HCT116 (cell line): Measurements from ENCODE around the gene REPS2. TPM values are rescaled to one million over a fixed set of nuclear protein-coding genes. Genes with fewer than 3 reads are reported as not detected.

Source experiments
- ATAC-seq: fragments of 200-7000 bp; cut with Tn5 transposase; 2 replicates; pipeline ENCODE4 v1.9.1; 2020; ENCODE audit warnings: mild to moderate bottlenecking, moderate library complexity
- BruUV-seq: library from RNA; stranded (reverse); fragments of 400-500 nt; replicated peaks from 2 replicates; lab custom pipeline; 2021; lab: Mats Ljungman, UMichigan
- CTCF ChIA-PET: fragments of 300-600 bp; sonication (Branson Sonifier 250); formaldehyde crosslinking; loops from one replicate; lab custom pipeline; 2021; ENCODE audit warnings: antibody characterized with exemption; lab: Charles Lee
- POLR2A ChIA-PET: fragments of 300-600, 350-600 bp; sonication (Branson Sonifier 250); formaldehyde crosslinking; loops from one replicate; lab custom pipeline; 2021; ENCODE audit warnings: antibody characterized with exemption; lab: Charles Lee
- RAD21 ChIA-PET, 2 experiments: fragments of 300-600 bp; sonication (Branson Sonifier 250); formaldehyde crosslinking; loops; one replicate each; lab custom pipeline; 2023; ENCODE audit warnings: low total read pairs in 2 of 2; ENCODE audit not compliant: uncharacterized antibody in 2 of 2, unreplicated experiment in 2 of 2, low non-redundant PET in 1 of 2; lab: Charles Lee
- DNase-seq: peaks from one replicate; pipeline ENCODE4 v3.0.0-alpha.2; 2010; ENCODE audit warnings: low read depth, low spot score
- H2AFZ ChIP-seq: fragments of 200-600 bp; shearing (Covaris generic), sonication (generic); 2 replicates; pipeline ENCODE4 v1.6.1; 2017; ENCODE audit warnings: low read depth, mixed run types, mixed read lengths, antibody characterized with exemption, low read length; ENCODE audit not compliant: poor library complexity, severe bottlenecking
- H3K27ac ChIP-seq: 2 replicates; pipeline ENCODE4 v1.5.1; 2012; ENCODE audit warnings: low read depth, low read length
- H3K27me3 ChIP-seq: fragments of 200-600 bp; sonication (generic); 2 replicates; pipeline ENCODE4 v1.6.1; 2016; ENCODE audit warnings: mixed run types, low read length, mixed read lengths; ENCODE audit not compliant: insufficient read depth
- H3K36me3 ChIP-seq, 2 experiments: fragments of 200-500 bp in 1 of 2; fragments of 200-600 bp in 1 of 2; sonication (Bioruptor generic) in 1 of 2; sonication (generic) in 1 of 2; 2 replicates each; pipeline versions ENCODE4 v1.5.1 to v1.6.1; 2014 to 2016; ENCODE audit warnings: low read length in 2 of 2, inconsistent platforms in 1 of 2, mixed read lengths in 1 of 2, mixed run types in 1 of 2; ENCODE audit not compliant: insufficient read depth in 2 of 2, control insufficient read depth in 1 of 2
- H3K4me1 ChIP-seq, 2 experiments: fragments of 200-600 bp in 1 of 2; sonication (generic) in 1 of 2; 2 replicates each; pipeline versions ENCODE4 v1.5.1 to v1.6.1; 2012 to 2017; ENCODE audit warnings: low read length in 2 of 2, inconsistent platforms in 1 of 2, mild to moderate bottlenecking in 1 of 2, mixed read lengths in 1 of 2, mixed run types in 1 of 2, moderate library complexity in 1 of 2; ENCODE audit not compliant: insufficient read depth in 2 of 2, control insufficient read depth in 1 of 2
- H3K4me2 ChIP-seq: fragments of 200-600 bp; sonication (generic); 2 replicates; pipeline ENCODE4 v1.6.1; 2017; ENCODE audit warnings: mixed run types, low read length, mixed read lengths
- H3K4me3 ChIP-seq, 2 experiments: fragments of 200-600 bp in 1 of 2; sonication (generic) in 1 of 2; replicated peaks in 1 of 2; 2 replicates each; pipeline ENCODE4 v1.5.1; 2011 to 2016; ENCODE audit warnings: low read length in 2 of 2, control low read depth in 1 of 2, low read depth in 1 of 2, mild to moderate bottlenecking in 1 of 2, mixed read lengths in 1 of 2, mixed run types in 1 of 2
- H3K79me2 ChIP-seq: fragments of 200-600 bp; sonication (generic); 2 replicates; pipeline ENCODE4 v1.6.1; 2017; ENCODE audit warnings: mild to moderate bottlenecking, mixed run types, low read length, moderate library complexity, mixed read lengths; ENCODE audit not compliant: insufficient read depth
- H3K9ac ChIP-seq: fragments of 200-600 bp; sonication (generic); 2 replicates; pipeline ENCODE4 v1.6.1; 2016; ENCODE audit warnings: low read length, mixed read lengths
- H3K9me2 ChIP-seq: fragments of 200-600 bp; sonication (generic), shearing (Covaris generic); 2 replicates; pipeline ENCODE4 v1.6.1; 2017; ENCODE audit warnings: mixed run types, mild to moderate bottlenecking, moderate library complexity; ENCODE audit not compliant: insufficient read depth
- H3K9me3 ChIP-seq, 2 experiments: fragments of 200-500 bp in 1 of 2; fragments of 200-600 bp in 1 of 2; sonication (Bioruptor generic) in 1 of 2; sonication (generic) in 1 of 2; 2 replicates each; pipeline ENCODE4 v1.6.1; 2014 to 2017; ENCODE audit warnings: low read length in 2 of 2, mixed read lengths in 2 of 2, inconsistent platforms in 1 of 2, low read depth in 1 of 2, mild to moderate bottlenecking in 1 of 2, mixed run types in 1 of 2, moderate library complexity in 1 of 2; ENCODE audit not compliant: control insufficient read depth in 1 of 2, insufficient read depth in 1 of 2
- H4K20me1 ChIP-seq: fragments of 200-600 bp; sonication (generic), shearing (Covaris generic); 2 replicates; pipeline ENCODE4 v1.6.1; 2017; ENCODE audit warnings: mixed run types, mild to moderate bottlenecking, moderate library complexity; ENCODE audit not compliant: insufficient read depth
- CTCF ChIP-seq, 3 experiments: fragments of 200-600 bp in 1 of 3; sonication (generic) in 1 of 3; IDR thresholded peaks in 2 of 3; conservative IDR thresholded peaks in 1 of 3; 2 replicates each; pipeline ENCODE4 v1.5.1; 2012 to 2017; ENCODE audit warnings: low read depth in 2 of 3, low read length in 2 of 3, antibody characterized with exemption in 1 of 3, borderline replicate concordance in 1 of 3, control low read depth in 1 of 3, mild to moderate bottlenecking in 1 of 3, mixed read lengths in 1 of 3, mixed run types in 1 of 3, moderate library complexity in 1 of 3; ENCODE audit not compliant: insufficient read depth in 1 of 3
- REST ChIP-seq: IDR thresholded peaks from 2 replicates; pipeline ENCODE4 v1.6.1; 2012; ENCODE audit warnings: low read depth
- intact Hi-C: fragments of 100-400 bp; cut with micrococcal nuclease; formaldehyde crosslinking; loops from 2 replicates; pipeline ENCODE4 v1.10.0; 2022
- total RNA-seq: library from RNA; stranded (reverse); gene quantifications from one replicate; pipeline ENCODE4 v1.2.1, GENCODE V29; 2021; ENCODE audit not compliant: unreplicated experiment

REPS2 gene
- total RNA-seq, 1 experiment from 2014 or later, result 4.5 TPM

GRCh38 chrX:17072721-17073230 lies 126.3 kb downstream of the REPS2 start:
- CTCF ChIA-PET, result no interaction called here
- TF ChIP-seq CTCF (IDR thresholded peaks at IDR 0.05 in 2 of 3, conservative IDR thresholded peaks at IDR 0.05 in 1 of 3; ENCODE audit: borderline replicate concordance in 1 of 3, insufficient read depth in 1 of 3, low read depth in 2 of 3, low read length in 2 of 3), result no peak
- no peak for TF ChIP-seq REST
- TF ChIP-seq, all 23 proteins: peak for 0
- no peak overlapping the region for H2AFZ ChIP-seq
- ChIA-PET POLR2A (no interaction called here), RAD21 (no interaction called here)
- no peak overlapping the region for H3K4me3 ChIP-seq
- H3K36me3 ChIP-seq, result no peaks in the 10 kb centered on the region
- intact Hi-C loops, result no loop called here
- H3K27me3 ChIP-seq, result no peaks in the 10 kb centered on the region
- H3K9ac ChIP-seq, result no peak overlapping the region
- H3K4me2 ChIP-seq, result no peak overlapping the region
- DNase-seq, result no peak
- H3K9me3 ChIP-seq, result no peaks in the 10 kb centered on the region
- no peak overlapping the region for H3K27ac ChIP-seq
- no peaks in the 10 kb centered on the region for H3K79me2 ChIP-seq
- H3K9me2 ChIP-seq, result no peaks in the 10 kb centered on the region
- no TSS peak for BruUV-seq
- no peak for ATAC-seq
- no peaks in the 10 kb centered on the region for H4K20me1 ChIP-seq
- H3K4me1 ChIP-seq, result peaks cover 0 to 5% of the 10 kb centered on the region in 2 experiments; a peak in 2 of 4 replicates
